Bronchial smooth muscle cell (primary cell): Measurements from ENCODE around the gene POLR3G. TPM values are rescaled to one million over a fixed set of nuclear protein-coding genes. Genes with fewer than 3 reads are reported as not detected.

Experiments used
- total RNA-seq: library from RNA; depleted of rRNA; stranded (reverse); fragments of >200 nt; gene quantifications from 2 replicates; pipeline ENCODE4 v1.2.1, GENCODE V29; 2014

Gene POLR3G
- total RNA-seq: 2.7 and 4.7 TPM in 2 replicates

GRCh38 chr5:90474235-90475107 lies at the start of gene POLR3G, which contains the start of gene MBLAC2:
Gene POLR3G (plus strand): TSS chr5:90474864. CDS start chr5:90485568, 10,704 bp downstream.
Gene MBLAC2 (minus strand): TSS chr5:90474771. CDS start chr5:90474292, 479 bp downstream.

GRCh38 chr5:90529194-90529938 lies 54.7 kb downstream of the POLR3G start, which contains the start of gene LYSMD3:
Gene LYSMD3 (minus strand): TSS chr5:90529584. CDS start chr5:90525289, 4,295 bp downstream.

GRCh38 chr5:90558344-90559192 lies 83.9 kb downstream of the POLR3G start, which contains the start of gene ADGRV1:
Gene ADGRV1 (plus strand): TSS chr5:90558797. CDS start chr5:90558896, 99 bp downstream.

Other genes starting within 250 kb of the POLR3G start
- gene CETN3, start 65.1 kb upstream of the POLR3G start, total RNA-seq: 12.3 and 15.4 TPM in 2 replicates
- gene MBLAC2, start 93 bp upstream of the POLR3G start, total RNA-seq: 2.8 and 3.0 TPM in 2 replicates
- 11.6 and 12.6 TPM in 2 replicates for gene LYSMD3, start 54.7 kb downstream of the POLR3G start, total RNA-seq
- gene ADGRV1, start 83.9 kb downstream of the POLR3G start, total RNA-seq: 0.16 and 0.17 TPM in 2 replicates